ENCODE data around the gene IFFO2. TPM values are rescaled to one million over a fixed set of nuclear protein-coding genes. Genes with fewer than 3 reads are reported as not detected.

Gene IFFO2
- total and polyA plus RNA-seq, 2 of the 13 experiments (the other 11 are each of a cell fraction or from before 2014, with no cell fraction given), result 7.3 to 16.7 TPM

GRCh38 chr1:18977428-18977827 is 21.0 kb upstream of the IFFO2 start (continued):
- no peak for TF ChIP-seq ZBTB43 (CRISPR knock-in tag; conservative IDR thresholded peaks at IDR 0.05)

- H3K4me2 ChIP-seq (ENCODE audit: low read depth, low read length), result no peak overlapping the region
- H3K27me3 ChIP-seq (ENCODE audit: control insufficient read depth in 1 of 2, insufficient read depth in 2 of 2, low read length in 2 of 2), result peaks cover 1 to 21% of the 10 kb centered on the region in 2 experiments; a peak in 2 of 5 replicates
- intact Hi-C loops (cut with micrococcal nuclease; ENCODE audit: unreplicated experiment), result no loop called here
- in situ Hi-C loops (cut with HindIII; ENCODE audit: extremely low pct_ligation_motif_present, low pct_unique_long_range_greater_than_20kb), result no loop called here
- no peak for DNase-seq (ENCODE audit: low spot score)
- no peak overlapping the region for H2AFZ ChIP-seq (ENCODE audit: low read length)
- no peaks in the 10 kb centered on the region for H3K36me3 ChIP-seq (replicated peaks in 1 of 2; ENCODE audit: control insufficient read depth in 1 of 2, insufficient read depth in 2 of 2, low read length in 2 of 2)
- no TSS peak for BruUV-seq (replicated peaks)
- no peak for ATAC-seq
- TF ChIP-seq RCOR2 (CRISPR knock-in tag; IDR thresholded peaks at IDR 0.05) (no peak), ZNF33B (CRISPR knock-in tag; IDR thresholded peaks at IDR 0.05) (no peak), MBD4 (IDR thresholded peaks at IDR 0.05; ENCODE audit: borderline replicate concordance, low read length) (no peak), TCF7 (IDR thresholded peaks at IDR 0.05; ENCODE audit: low read depth) (no peak), ZNF607 (CRISPR knock-in tag; IDR thresholded peaks at IDR 0.05; ENCODE audit: borderline replicate concordance) (no peak), ZNF180 (CRISPR knock-in tag; IDR thresholded peaks at IDR 0.05; ENCODE audit: borderline replicate concordance, low read depth) (no peak), SP1 (IDR thresholded peaks at IDR 0.05) (no peak), SP1 (CRISPR knock-in tag; IDR thresholded peaks at IDR 0.05) (no peak)
- FAIRE-seq, result no peak
- no peaks in the 10 kb centered on the region for H3K9me3 ChIP-seq (ENCODE audit: low read length)
- ChIA-PET CTCF (ENCODE audit: low intra/inter-chr PET ratio, low total read pairs) (no interaction called here), POLR2A (no interaction called here)
- H3K9ac ChIP-seq (ENCODE audit: insufficient read depth, low read depth, low read length), result no peak overlapping the region
- H3K4me1 ChIP-seq (ENCODE audit: insufficient read depth, low read length), result no peaks in the 10 kb centered on the region
- 59% methylated on average over 8 of the region's 8 CpGs for WGBS (ENCODE audit: low lambda C conversion rate)
- H3K4me3 ChIP-seq (replicated peaks in 1 of 3; ENCODE audit: insufficient read depth in 1 of 3, low read depth in 2 of 3, low read length in 3 of 3), result no peak overlapping the region
- H4K20me1 ChIP-seq (ENCODE audit: insufficient read depth, low read length), result no peaks in the 10 kb centered on the region
- no peak overlapping the region for H3K27ac ChIP-seq (ENCODE audit: extremely low read length, insufficient read depth, low read length)
- no peaks in the 10 kb centered on the region for H3K79me2 ChIP-seq (ENCODE audit: insufficient read depth, low read length)
These were observed 19.6 kb upstream of the IFFO2 start for GRCh38 chr1:18976096-18976495.
